Measurements from ENCODE around the gene CDCP1. TPM values are rescaled to one million over a fixed set of nuclear protein-coding genes. Genes with fewer than 3 reads are reported as not detected.
A peak's percentile ranks its signal among the peaks of the same experiment; 100 is the strongest.

Gene CDCP1
- total RNA-seq, 6 donors from 2014 or later, result 9.9 to 32.7 (median 19.2) TPM

- H3K36me3 ChIP-seq, result no peaks in the 10 kb centered on the region
- H3K9me3 ChIP-seq, result no peaks in the 10 kb centered on the region
- H3K4me3 ChIP-seq, result no peak overlapping the region
- WGBS, 2 donors, result 35 to 36% methylated on average over 12 of the region's 12 CpGs
- ATAC-seq (ENCODE audit: low FRiP score in 2 of 2) (peak in 1 of 2 donors; percentile 81), DNase-seq (peak in 1 of 2 donors; percentile 67)
- peak overlapping the region; percentile 72 to 80 (median 80) for H3K27ac ChIP-seq
- peaks cover 11 to 25% (median 22%) of the 10 kb centered on the region in 4 donors for H3K4me1 ChIP-seq
- TF ChIP-seq, protein P1, sequence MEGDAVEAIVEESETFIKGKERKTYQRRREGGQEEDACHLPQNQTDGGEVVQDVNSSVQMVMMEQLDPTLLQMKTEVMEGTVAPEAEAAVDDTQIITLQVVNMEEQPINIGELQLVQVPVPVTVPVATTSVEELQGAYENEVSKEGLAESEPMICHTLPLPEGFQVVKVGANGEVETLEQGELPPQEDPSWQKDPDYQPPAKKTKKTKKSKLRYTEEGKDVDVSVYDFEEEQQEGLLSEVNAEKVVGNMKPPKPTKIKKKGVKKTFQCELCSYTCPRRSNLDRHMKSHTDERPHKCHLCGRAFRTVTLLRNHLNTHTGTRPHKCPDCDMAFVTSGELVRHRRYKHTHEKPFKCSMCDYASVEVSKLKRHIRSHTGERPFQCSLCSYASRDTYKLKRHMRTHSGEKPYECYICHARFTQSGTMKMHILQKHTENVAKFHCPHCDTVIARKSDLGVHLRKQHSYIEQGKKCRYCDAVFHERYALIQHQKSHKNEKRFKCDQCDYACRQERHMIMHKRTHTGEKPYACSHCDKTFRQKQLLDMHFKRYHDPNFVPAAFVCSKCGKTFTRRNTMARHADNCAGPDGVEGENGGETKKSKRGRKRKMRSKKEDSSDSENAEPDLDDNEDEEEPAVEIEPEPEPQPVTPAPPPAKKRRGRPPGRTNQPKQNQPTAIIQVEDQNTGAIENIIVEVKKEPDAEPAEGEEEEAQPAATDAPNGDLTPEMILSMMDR (IDR thresholded peaks at IDR 0.05), result no peak
- peak in 3 of 4 donors; percentile 26 to 67 (median 38) for TF ChIP-seq EP300 (IDR thresholded peaks at IDR 0.05)
- peak in 1 of 4 donors; percentile 40 for TF ChIP-seq POLR2A (IDR thresholded peaks at IDR 0.05)
- TF ChIP-seq POLR2AphosphoS5 (IDR thresholded peaks at IDR 0.05), result peak in 1 of 2 donors; percentile 77
- no peaks in the 10 kb centered on the region for H3K27me3 ChIP-seq
Measured at GRCh38 chr3:45064512-45065372, 81.4 kb downstream of the CDCP1 start.

- no peak for ATAC-seq (ENCODE audit: low FRiP score in 2 of 2)
- Histone ChIP-seq H3K27ac (peak overlapping the region in 3 of 4 donors; percentile 50 to 80 (median 59)), H3K9me3 (no peaks in the 10 kb centered on the region), H3K4me1 (peaks cover 11 to 25% (median 22%) of the 10 kb centered on the region in 4 donors), H3K4me3 (no peak overlapping the region), H3K36me3 (no peaks in the 10 kb centered on the region), H3K27me3 (no peaks in the 10 kb centered on the region)
- 94 to 98% methylated on average over 1 of the region's 1 CpG for WGBS, 2 donors
- TF ChIP-seq, protein P1 (IDR thresholded peaks at IDR 0.05), result no peak
- no peak for TF ChIP-seq POLR2AphosphoS5 (IDR thresholded peaks at IDR 0.05)
- no peak for TF ChIP-seq EP300 (IDR thresholded peaks at IDR 0.05)
- no peak for TF ChIP-seq POLR2A (IDR thresholded peaks at IDR 0.05)
- DNase-seq, result no peak
Measured at GRCh38 chr3:45062697-45063070, 83.5 kb downstream of the CDCP1 start.

- Histone ChIP-seq H3K4me3 (no peak overlapping the region), H3K36me3 (no peaks in the 10 kb centered on the region), H3K27ac (no peak overlapping the region), H3K9me3 (no peaks in the 10 kb centered on the region), H3K27me3 (no peaks in the 10 kb centered on the region), H3K4me1 (peaks cover 18 to 42% (median 34%) of the 10 kb centered on the region in 4 donors)
- TF ChIP-seq POLR2A (IDR thresholded peaks at IDR 0.05) (no peak), EP300 (IDR thresholded peaks at IDR 0.05) (no peak), POLR2AphosphoS5 (IDR thresholded peaks at IDR 0.05) (no peak)
- TF ChIP-seq, protein P1 (IDR thresholded peaks at IDR 0.05), result no peak
- WGBS, 2 donors, result 75 to 76% methylated on average over 4 of the region's 4 CpGs
- DNase-seq (no peak), ATAC-seq (ENCODE audit: low FRiP score in 2 of 2) (no peak)
Measured at GRCh38 chr3:45060165-45060892, 85.8 kb downstream of the CDCP1 start.

DNA sequence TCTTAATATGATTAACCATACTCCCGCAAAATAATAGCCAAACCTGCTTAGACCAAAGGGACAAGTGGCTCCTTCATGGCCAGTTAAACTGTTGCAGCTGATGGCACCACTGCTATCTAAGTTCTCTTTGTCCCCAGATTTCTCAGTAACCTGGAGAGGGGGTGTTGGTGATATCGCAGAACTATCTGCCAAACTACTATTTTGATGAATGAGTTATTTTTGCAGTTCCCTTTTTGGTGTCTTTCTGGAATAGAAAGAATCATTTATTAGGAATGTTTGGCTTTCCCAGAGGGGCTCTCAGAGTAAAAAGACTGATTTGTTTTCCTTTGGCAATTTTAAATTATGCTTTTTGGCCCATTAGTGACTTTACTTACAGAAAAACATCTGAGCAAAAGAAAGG lies 87.0 kb downstream of the CDCP1 start:
- Histone ChIP-seq H3K27me3 (no peaks in the 10 kb centered on the region), H3K27ac (no peak overlapping the region), H3K36me3 (no peaks in the 10 kb centered on the region), H3K9me3 (no peaks in the 10 kb centered on the region), H3K4me1 (peaks cover 21 to 36% (median 30%) of the 10 kb centered on the region in 4 donors), H3K4me3 (no peak overlapping the region)
- WGBS, 2 donors, result 84 to 94% methylated on average over 2 of the region's 2 CpGs
- no peak for ATAC-seq (ENCODE audit: low FRiP score in 2 of 2)
- TF ChIP-seq, protein P1 (IDR thresholded peaks at IDR 0.05), result no peak
- TF ChIP-seq EP300 (IDR thresholded peaks at IDR 0.05) (no peak), POLR2A (IDR thresholded peaks at IDR 0.05) (no peak), POLR2AphosphoS5 (IDR thresholded peaks at IDR 0.05) (no peak)
- no peak for DNase-seq

All from upper lobe of left lung (tissue), 6 donors.